Activated CD8-positive, alpha-beta T cell treated with anti-CD3 and anti-CD28 coated beads for 36 hours (primary cell): ENCODE results near the gene AUTS2. TPM values are rescaled to one million over a fixed set of nuclear protein-coding genes. Genes with fewer than 3 reads are reported as not detected.

Source experiments
- ATAC-seq: fragments of 200-7000 bp; cut with Tn5 transposase; one replicate; pipeline ENCODE4 v1.10.0; 2021; ENCODE audit warnings: mild to moderate bottlenecking, moderate library complexity
- CTCF ChIA-PET: fragments of 350-600 bp; sonication (Branson Sonifier 250); formaldehyde crosslinking; loops from one replicate; lab custom pipeline; 2021; ENCODE audit warnings: antibody characterized with exemption; lab: Charles Lee
- POLR2A ChIA-PET: fragments of 350-600 bp; sonication (Branson Sonifier 250); formaldehyde crosslinking; loops from one replicate; lab custom pipeline; 2021; ENCODE audit warnings: antibody characterized with exemption; lab: Charles Lee
- DNase-seq: peaks from one replicate; pipeline ENCODE4 v3.0.0-alpha.2; 2020
- H3K27ac Mint-ChIP-seq: one replicate; pipeline ENCODE4 v1.8.0; 2021; ENCODE audit warnings: mild to moderate bottlenecking, mixed read lengths
- H3K27me3 Mint-ChIP-seq: one replicate; pipeline ENCODE4 v1.8.0; 2021; ENCODE audit warnings: mixed read lengths
- H3K36me3 Mint-ChIP-seq: one replicate; pipeline ENCODE4 v1.8.0; 2021; ENCODE audit warnings: low read depth, mixed read lengths
- H3K4me1 Mint-ChIP-seq: one replicate; pipeline ENCODE4 v1.8.0; 2021; ENCODE audit warnings: low read depth, mixed read lengths
- H3K4me3 Mint-ChIP-seq: one replicate; pipeline ENCODE4 v1.8.0; 2021; ENCODE audit warnings: mild to moderate bottlenecking, moderate library complexity, mixed read lengths
- H3K9me3 Mint-ChIP-seq: one replicate; pipeline ENCODE4 v1.8.0; 2021; ENCODE audit warnings: mixed read lengths
- intact Hi-C: fragments of 100-400 bp; cut with micrococcal nuclease; formaldehyde crosslinking; loops from one replicate; pipeline ENCODE4 v1.10.0; 2022
- total RNA-seq, 2 experiments: library from RNA; stranded (reverse); gene quantifications; one replicate each; pipeline ENCODE4 v1.2.3, GENCODE V29; 2021
- TF ChIP-seq, protein P1 (sequence below): fragments of 200-600 bp; IDR thresholded peaks from one replicate; pipeline ENCODE4 v1.8.0; 2022; ENCODE audit warnings: antibody characterized with exemption, mild to moderate bottlenecking

Gene AUTS2
- total RNA-seq, 2 experiments from 2014 or later: 3.1 to 3.3 TPM

GRCh38 chr7:70544016-70544415 is 945.7 kb downstream of the AUTS2 start:
- POLR2A ChIA-PET: no interaction called here
- TF ChIP-seq, protein P1, sequence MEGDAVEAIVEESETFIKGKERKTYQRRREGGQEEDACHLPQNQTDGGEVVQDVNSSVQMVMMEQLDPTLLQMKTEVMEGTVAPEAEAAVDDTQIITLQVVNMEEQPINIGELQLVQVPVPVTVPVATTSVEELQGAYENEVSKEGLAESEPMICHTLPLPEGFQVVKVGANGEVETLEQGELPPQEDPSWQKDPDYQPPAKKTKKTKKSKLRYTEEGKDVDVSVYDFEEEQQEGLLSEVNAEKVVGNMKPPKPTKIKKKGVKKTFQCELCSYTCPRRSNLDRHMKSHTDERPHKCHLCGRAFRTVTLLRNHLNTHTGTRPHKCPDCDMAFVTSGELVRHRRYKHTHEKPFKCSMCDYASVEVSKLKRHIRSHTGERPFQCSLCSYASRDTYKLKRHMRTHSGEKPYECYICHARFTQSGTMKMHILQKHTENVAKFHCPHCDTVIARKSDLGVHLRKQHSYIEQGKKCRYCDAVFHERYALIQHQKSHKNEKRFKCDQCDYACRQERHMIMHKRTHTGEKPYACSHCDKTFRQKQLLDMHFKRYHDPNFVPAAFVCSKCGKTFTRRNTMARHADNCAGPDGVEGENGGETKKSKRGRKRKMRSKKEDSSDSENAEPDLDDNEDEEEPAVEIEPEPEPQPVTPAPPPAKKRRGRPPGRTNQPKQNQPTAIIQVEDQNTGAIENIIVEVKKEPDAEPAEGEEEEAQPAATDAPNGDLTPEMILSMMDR: no peak

DNA sequence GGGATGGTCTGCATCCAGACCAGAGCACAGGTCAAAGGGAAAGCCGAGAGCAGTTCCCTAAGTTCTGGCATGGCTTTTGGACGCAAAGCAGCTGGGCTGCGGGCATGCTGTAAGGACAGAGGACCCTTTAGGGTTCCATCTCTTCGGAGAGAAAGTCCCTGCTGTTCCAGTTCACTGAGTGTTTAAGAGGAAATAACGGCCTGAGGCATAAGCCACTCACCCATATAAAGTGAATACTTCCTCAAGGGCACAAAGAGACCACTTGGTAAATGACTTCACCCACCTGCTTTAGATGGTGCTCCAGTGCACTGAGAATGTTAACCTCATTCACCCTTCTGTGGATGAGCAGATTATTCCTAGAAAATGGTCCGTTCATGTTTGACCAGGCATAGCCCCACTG is 946.9 kb downstream of the AUTS2 start:
- H3K9me3 Mint-ChIP-seq: no peaks in the 10 kb centered on the region
- H3K27me3 Mint-ChIP-seq: peaks cover 2% of the 10 kb centered on the region
- no peaks in the 10 kb centered on the region for H3K36me3 Mint-ChIP-seq
- CTCF ChIA-PET: no interaction called here
- ATAC-seq (no peak), DNase-seq (no peak)
- no peak overlapping the region for H3K27ac Mint-ChIP-seq
- POLR2A ChIA-PET: no interaction called here
- no peaks in the 10 kb centered on the region for H3K4me1 Mint-ChIP-seq
- intact Hi-C loops: no loop called here
- TF ChIP-seq, protein P1: no peak
- no peak overlapping the region for H3K4me3 Mint-ChIP-seq

More at GRCh38 chr7:70544016-70544415, 945.7 kb downstream of the AUTS2 start:
- H3K27ac Mint-ChIP-seq: no peak overlapping the region
- intact Hi-C loops: no loop called here
- H3K9me3 Mint-ChIP-seq: no peaks in the 10 kb centered on the region
- H3K27me3 Mint-ChIP-seq: peaks cover 3% of the 10 kb centered on the region
- DNase-seq: no peak
- CTCF ChIA-PET: no interaction called here
- ATAC-seq: no peak
- no peaks in the 10 kb centered on the region for H3K36me3 Mint-ChIP-seq
- no peaks in the 10 kb centered on the region for H3K4me1 Mint-ChIP-seq
- H3K4me3 Mint-ChIP-seq: no peak overlapping the region

GRCh38 chr7:70552141-70552540 is 953.9 kb downstream of the AUTS2 start:
- no peak for ATAC-seq
- H3K4me3 Mint-ChIP-seq: no peak overlapping the region
- TF ChIP-seq, protein P1: no peak
- ChIA-PET POLR2A (no interaction called here), CTCF (no interaction called here)
- no peak for DNase-seq
- H3K27me3 Mint-ChIP-seq: peaks cover 4% of the 10 kb centered on the region
- no peaks in the 10 kb centered on the region for H3K4me1 Mint-ChIP-seq
- intact Hi-C loops: no loop called here
- H3K27ac Mint-ChIP-seq: no peak overlapping the region
- H3K9me3 Mint-ChIP-seq: no peaks in the 10 kb centered on the region
- H3K36me3 Mint-ChIP-seq: no peaks in the 10 kb centered on the region

GRCh38 chr7:70553364-70553763 is 955.1 kb downstream of the AUTS2 start:
- H3K4me3 Mint-ChIP-seq: no peak overlapping the region
- H3K36me3 Mint-ChIP-seq: no peaks in the 10 kb centered on the region
- CTCF ChIA-PET: no interaction called here
- no peaks in the 10 kb centered on the region for H3K4me1 Mint-ChIP-seq
- peaks cover 1% of the 10 kb centered on the region for H3K9me3 Mint-ChIP-seq
- POLR2A ChIA-PET: no interaction called here
- ATAC-seq (no peak), DNase-seq (no peak)
- TF ChIP-seq, protein P1: no peak
- H3K27ac Mint-ChIP-seq: no peak overlapping the region
- H3K27me3 Mint-ChIP-seq: peaks cover 2% of the 10 kb centered on the region
- intact Hi-C loops: no loop called here

DNA sequence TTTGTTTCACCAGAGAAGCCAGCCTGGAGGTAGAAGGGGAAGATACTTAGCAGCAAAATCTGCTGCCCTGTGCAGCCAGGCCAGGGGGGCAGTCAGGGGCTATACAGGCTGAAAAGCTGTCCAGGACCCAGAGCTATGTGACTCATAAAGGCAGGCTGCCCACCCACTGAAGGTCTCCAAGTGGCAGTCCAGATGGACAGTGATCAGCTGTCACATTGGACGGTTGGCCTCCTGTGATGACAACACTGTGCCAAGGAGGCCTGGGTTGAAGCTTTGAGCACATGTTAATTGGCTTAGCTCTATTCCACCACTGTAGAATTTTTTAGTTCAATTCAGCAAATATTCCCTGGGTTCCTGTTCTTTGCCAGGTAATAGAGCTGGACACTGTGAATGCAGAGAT is 956.4 kb downstream of the AUTS2 start:
- peaks cover 4% of the 10 kb centered on the region for H3K27me3 Mint-ChIP-seq
- ATAC-seq (no peak), DNase-seq (no peak)
- H3K36me3 Mint-ChIP-seq: peaks cover 1% of the 10 kb centered on the region
- ChIA-PET CTCF (no interaction called here), POLR2A (no interaction called here)
- no peak overlapping the region for H3K4me3 Mint-ChIP-seq
- peaks cover 5% of the 10 kb centered on the region for H3K9me3 Mint-ChIP-seq
- TF ChIP-seq, protein P1: no peak
- H3K27ac Mint-ChIP-seq: no peak overlapping the region
- H3K4me1 Mint-ChIP-seq: no peaks in the 10 kb centered on the region
- intact Hi-C loops: no loop called here
